ENCODE measurements around the gene SPATA3.

Gene SPATA3

GRCh38 chr2:231051116-231051515 is 55.2 kb downstream of the SPATA3 start:
- DNase-seq: no peak
- no peak overlapping the region for H3K27ac Mint-ChIP-seq
- H3K4me3 Mint-ChIP-seq: no peak overlapping the region
- peaks cover 22% of the 10 kb centered on the region for H3K27me3 Mint-ChIP-seq
- H3K9me3 Mint-ChIP-seq: no peaks in the 10 kb centered on the region
- no peaks in the 10 kb centered on the region for H3K36me3 Mint-ChIP-seq (ENCODE audit: low read depth)
- H3K4me1 Mint-ChIP-seq (ENCODE audit: low read depth): peaks cover 24% of the 10 kb centered on the region

- Mint-ChIP-seq H3K27ac (peak overlapping the region; percentile 56), H3K9me3 (no peaks in the 10 kb centered on the region), H3K27me3 (peaks cover 16% of the 10 kb centered on the region), H3K36me3 (ENCODE audit: low read depth) (peaks cover 8% of the 10 kb centered on the region), H3K4me3 (peak overlapping the region; percentile 83), H3K4me1 (ENCODE audit: low read depth) (peaks cover 29% of the 10 kb centered on the region)
- DNase-seq: peak; percentile 88
Observed at GRCh38 chr2:231052494-231053451, 56.9 kb downstream of the SPATA3 start.

DNA sequence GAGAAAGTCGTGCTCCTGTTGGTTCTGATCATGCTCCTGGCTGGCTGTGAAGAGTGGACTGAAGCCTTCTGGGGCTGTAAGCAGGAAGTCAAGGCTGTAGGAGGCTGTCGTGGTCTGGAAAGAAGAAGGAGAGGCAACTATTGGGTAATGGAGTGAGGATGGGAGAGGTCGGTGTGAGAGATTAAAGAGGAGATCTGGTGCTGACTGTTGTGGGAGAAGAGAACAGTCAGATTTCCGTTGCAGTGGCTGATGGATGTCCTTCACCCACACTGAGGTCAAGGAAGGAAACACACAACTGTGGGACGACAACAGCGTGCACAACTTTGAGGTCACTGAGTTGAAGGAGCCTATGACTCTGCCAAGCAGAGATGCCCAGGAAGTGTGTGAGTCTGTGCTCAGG is 57.9 kb downstream of the SPATA3 start:
- peak overlapping the region; percentile 0 for H3K27ac Mint-ChIP-seq
- H3K27me3 Mint-ChIP-seq: peaks cover 16% of the 10 kb centered on the region
- no peak for DNase-seq
- no peak overlapping the region for H3K4me3 Mint-ChIP-seq
- peaks cover 40% of the 10 kb centered on the region for H3K4me1 Mint-ChIP-seq (ENCODE audit: low read depth)
- H3K36me3 Mint-ChIP-seq (ENCODE audit: low read depth): peaks cover 19% of the 10 kb centered on the region
- no peaks in the 10 kb centered on the region for H3K9me3 Mint-ChIP-seq

- Mint-ChIP-seq H3K27ac (peak within 1 kb of the TSS; percentile 100), H3K4me3 (peak within 1 kb of the TSS; percentile 95), H3K27me3 (peaks cover 10% of the 10 kb centered on the region), H3K36me3 (ENCODE audit: low read depth) (peaks cover 45% of the 10 kb centered on the region), H3K9me3 (no peaks in the 10 kb centered on the region), H3K4me1 (ENCODE audit: low read depth) (peaks cover 63% of the 10 kb centered on the region)
- peak; percentile 96 for DNase-seq
Observed at GRCh38 chr2:231056453-231057416, 60.8 kb downstream of the SPATA3 start, which contains the start of gene PSMD1. Gene PSMD1 (plus strand): TSS chr2:231056867. CDS start chr2:231057026, 159 bp downstream.

DNA sequence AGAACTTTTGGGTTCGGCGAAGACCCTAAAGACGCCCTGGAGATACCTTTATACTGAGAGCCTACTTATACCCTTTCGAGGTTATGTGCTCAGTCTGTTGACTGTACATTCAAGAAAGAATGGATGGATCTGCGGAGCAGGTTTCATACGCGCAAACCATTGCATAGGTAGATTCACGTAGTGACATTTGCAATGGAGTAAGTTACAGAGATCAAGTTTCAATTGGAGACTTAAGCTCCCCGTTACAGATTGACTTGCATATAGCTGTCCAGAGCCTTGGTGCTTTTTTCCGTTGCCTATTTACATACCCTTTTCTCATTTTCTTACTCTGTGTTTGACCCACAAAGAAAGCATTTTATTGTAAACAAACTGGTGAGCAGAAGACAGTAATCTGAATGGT is 61.7 kb downstream of the SPATA3 start:
- no peaks in the 10 kb centered on the region for H3K9me3 Mint-ChIP-seq
- peaks cover 6% of the 10 kb centered on the region for H3K27me3 Mint-ChIP-seq
- no peak for DNase-seq
- peak overlapping the region; percentile 100 for H3K27ac Mint-ChIP-seq
- peaks cover 53% of the 10 kb centered on the region for H3K36me3 Mint-ChIP-seq (ENCODE audit: low read depth)
- H3K4me3 Mint-ChIP-seq: peak overlapping the region; percentile 95
- H3K4me1 Mint-ChIP-seq (ENCODE audit: low read depth): peaks cover 65% of the 10 kb centered on the region

Data from activated T-cell treated with anti-CD3 and anti-CD28 coated beads, Interleukin-2, amount 50 U/mL, for 24 hours (primary cell).